ENCODE results near the gene ZBTB16.

The ZBTB16 gene

GRCh38 chr11:114128399-114128798 is 68.9 kb downstream of the ZBTB16 start:
- Histone ChIP-seq H3K4me2 (no peak overlapping the region), H3K79me2 (ENCODE audit: insufficient read depth, low read depth) (no peaks in the 10 kb centered on the region), H4K20me1 (ENCODE audit: insufficient read depth) (no peaks in the 10 kb centered on the region), H3K36me3 (ENCODE audit: insufficient read depth) (no peaks in the 10 kb centered on the region), H3K4me3 (IDR thresholded peaks at IDR 0.05; ENCODE audit: insufficient read depth, low read depth, low read length) (no peak overlapping the region), H3K4me1 (ENCODE audit: low read depth, poor library complexity, severe bottlenecking) (no peaks in the 10 kb centered on the region), H3K27ac (no peak overlapping the region), H3K9ac (no peak overlapping the region), H2AFZ (ENCODE audit: low read depth) (no peak overlapping the region), H3K27me3 (ENCODE audit: insufficient read depth, low read depth) (no peaks in the 10 kb centered on the region)
- no peak for TF ChIP-seq CTCF (conservative IDR thresholded peaks at IDR 0.05; ENCODE audit: low read depth, low read length)

- no peak for TF ChIP-seq CTCF (conservative IDR thresholded peaks at IDR 0.05; ENCODE audit: low read depth, low read length)
- H4K20me1 ChIP-seq (ENCODE audit: insufficient read depth) = no peaks in the 10 kb centered on the region
Observed at GRCh38 chr11:114129142-114129541, 69.6 kb downstream of the ZBTB16 start.

GRCh38 chr11:114129699-114130098 is 70.2 kb downstream of the ZBTB16 start:
- Histone ChIP-seq H3K36me3 (ENCODE audit: insufficient read depth) (no peaks in the 10 kb centered on the region), H2AFZ (ENCODE audit: low read depth) (no peak overlapping the region), H3K27me3 (ENCODE audit: insufficient read depth, low read depth) (no peaks in the 10 kb centered on the region), H3K4me3 (IDR thresholded peaks at IDR 0.05; ENCODE audit: insufficient read depth, low read depth, low read length) (no peak overlapping the region), H3K27ac (no peak overlapping the region), H4K20me1 (ENCODE audit: insufficient read depth) (no peaks in the 10 kb centered on the region), H3K4me1 (ENCODE audit: low read depth, poor library complexity, severe bottlenecking) (no peaks in the 10 kb centered on the region), H3K9ac (no peak overlapping the region), H3K4me2 (no peak overlapping the region), H3K79me2 (ENCODE audit: insufficient read depth, low read depth) (no peaks in the 10 kb centered on the region)
- no peak for TF ChIP-seq CTCF (conservative IDR thresholded peaks at IDR 0.05; ENCODE audit: low read depth, low read length)

More at GRCh38 chr11:114129142-114129541, 69.6 kb downstream of the ZBTB16 start:
- H3K36me3 ChIP-seq (ENCODE audit: insufficient read depth) = no peaks in the 10 kb centered on the region
- H3K4me3 ChIP-seq (IDR thresholded peaks at IDR 0.05; ENCODE audit: insufficient read depth, low read depth, low read length) = no peak overlapping the region
- no peaks in the 10 kb centered on the region for H3K79me2 ChIP-seq (ENCODE audit: insufficient read depth, low read depth)
- H3K27ac ChIP-seq = no peak overlapping the region
- H3K9ac ChIP-seq = no peak overlapping the region
- H3K27me3 ChIP-seq (ENCODE audit: insufficient read depth, low read depth) = no peaks in the 10 kb centered on the region
- no peak overlapping the region for H3K4me2 ChIP-seq
- no peak overlapping the region for H2AFZ ChIP-seq (ENCODE audit: low read depth)
- H3K4me1 ChIP-seq (ENCODE audit: low read depth, poor library complexity, severe bottlenecking) = no peaks in the 10 kb centered on the region

GRCh38 chr11:114130115-114130576 is 70.6 kb downstream of the ZBTB16 start:
- Histone ChIP-seq H3K4me1 (ENCODE audit: low read depth, poor library complexity, severe bottlenecking) (no peaks in the 10 kb centered on the region), H4K20me1 (ENCODE audit: insufficient read depth) (no peaks in the 10 kb centered on the region), H3K9ac (no peak overlapping the region), H3K36me3 (ENCODE audit: insufficient read depth) (no peaks in the 10 kb centered on the region), H3K27me3 (ENCODE audit: insufficient read depth, low read depth) (no peaks in the 10 kb centered on the region), H3K27ac (no peak overlapping the region), H3K79me2 (ENCODE audit: insufficient read depth, low read depth) (no peaks in the 10 kb centered on the region), H3K4me3 (IDR thresholded peaks at IDR 0.05; ENCODE audit: insufficient read depth, low read depth, low read length) (no peak overlapping the region), H3K4me2 (no peak overlapping the region), H2AFZ (ENCODE audit: low read depth) (no peak overlapping the region)
- no peak for TF ChIP-seq CTCF (conservative IDR thresholded peaks at IDR 0.05; ENCODE audit: low read depth, low read length)
